WTC11 (cell line): ENCODE measurements around the gene TRIM47.
"Not testable (repeated sequence)": the region's sequence is repeated elsewhere in the genome, so short reads cannot be mapped to it uniquely, and the experiment has no call there.

Experiments
- ETV6 ChIP-seq: sonication (generic); formaldehyde crosslinking; IDR thresholded peaks from 2 replicates; pipeline ENCODE4 v1.8.1; 2022; ENCODE audit warnings: mild to moderate bottlenecking, missing genetic modification reagents
- JUN ChIP-seq: sonication (generic); formaldehyde crosslinking; IDR thresholded peaks from 2 replicates; pipeline ENCODE4 v1.8.0; 2023; ENCODE audit warnings: mild to moderate bottlenecking, missing genetic modification reagents
- SMAD4 ChIP-seq: sonication (generic); formaldehyde crosslinking; IDR thresholded peaks from 2 replicates; pipeline ENCODE4 v1.8.0; 2022; ENCODE audit warnings: mild to moderate bottlenecking, missing genetic modification reagents
- ZNF232 ChIP-seq: sonication (generic); formaldehyde crosslinking; IDR thresholded peaks from 2 replicates; pipeline ENCODE4 v1.8.0; 2022; ENCODE audit warnings: mild to moderate bottlenecking, missing genetic modification reagents
- TF ChIP-seq, protein P1 (sequence below): fragments of 200-600 bp; IDR thresholded peaks from 2 replicates; pipeline ENCODE4 v1.8.0; 2022; ENCODE audit warnings: antibody characterized with exemption

DNA sequence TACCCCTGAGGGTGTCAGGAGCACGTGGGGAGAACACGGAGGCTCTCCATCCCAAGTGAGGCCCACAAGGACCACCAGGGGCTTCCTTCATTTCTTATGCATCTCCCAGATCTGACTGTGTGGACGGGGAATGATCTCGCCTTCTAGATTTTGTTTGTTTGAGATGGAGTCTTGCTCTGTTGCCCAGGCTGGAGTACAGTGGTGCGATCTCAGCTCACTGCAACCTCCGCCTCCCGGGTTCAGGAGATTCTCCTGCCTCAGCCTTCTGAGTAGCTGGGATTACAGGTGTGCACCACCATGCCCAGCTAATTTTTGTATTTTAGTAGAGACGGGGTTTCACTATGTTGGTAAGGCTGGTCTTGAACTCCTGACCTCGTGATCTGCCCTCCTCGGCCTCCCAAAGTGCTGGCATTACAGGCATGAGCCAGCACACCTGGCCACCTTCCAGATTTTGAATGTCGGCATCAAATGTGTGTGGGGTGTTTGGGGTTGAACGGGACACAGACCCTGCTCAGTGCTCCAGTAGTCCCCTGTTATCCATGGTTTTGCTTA is 9.6 kb downstream of the TRIM47 start:
- not testable (repeated sequence) for TF ChIP-seq ETV6; SMAD4 (CRISPR knock-in tag); ZNF232 (CRISPR knock-in tag); JUN (CRISPR knock-in tag)
- TF ChIP-seq, protein P1, sequence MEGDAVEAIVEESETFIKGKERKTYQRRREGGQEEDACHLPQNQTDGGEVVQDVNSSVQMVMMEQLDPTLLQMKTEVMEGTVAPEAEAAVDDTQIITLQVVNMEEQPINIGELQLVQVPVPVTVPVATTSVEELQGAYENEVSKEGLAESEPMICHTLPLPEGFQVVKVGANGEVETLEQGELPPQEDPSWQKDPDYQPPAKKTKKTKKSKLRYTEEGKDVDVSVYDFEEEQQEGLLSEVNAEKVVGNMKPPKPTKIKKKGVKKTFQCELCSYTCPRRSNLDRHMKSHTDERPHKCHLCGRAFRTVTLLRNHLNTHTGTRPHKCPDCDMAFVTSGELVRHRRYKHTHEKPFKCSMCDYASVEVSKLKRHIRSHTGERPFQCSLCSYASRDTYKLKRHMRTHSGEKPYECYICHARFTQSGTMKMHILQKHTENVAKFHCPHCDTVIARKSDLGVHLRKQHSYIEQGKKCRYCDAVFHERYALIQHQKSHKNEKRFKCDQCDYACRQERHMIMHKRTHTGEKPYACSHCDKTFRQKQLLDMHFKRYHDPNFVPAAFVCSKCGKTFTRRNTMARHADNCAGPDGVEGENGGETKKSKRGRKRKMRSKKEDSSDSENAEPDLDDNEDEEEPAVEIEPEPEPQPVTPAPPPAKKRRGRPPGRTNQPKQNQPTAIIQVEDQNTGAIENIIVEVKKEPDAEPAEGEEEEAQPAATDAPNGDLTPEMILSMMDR, result not testable (repeated sequence)
